Stimulated activated CD4-positive, alpha-beta T cell treated with anti-CD3 and anti-CD28 coated beads, Interleukin-12 subunit alpha, Interleukin-12 subunit beta, amount 100 ng/mL, for 4 hours (primary cell): ENCODE results near the gene IL20.

Source experiments
- DNase-seq: peaks from one replicate; pipeline ENCODE4 v3.0.0-alpha.2; 2020

IL20 gene

DNA sequence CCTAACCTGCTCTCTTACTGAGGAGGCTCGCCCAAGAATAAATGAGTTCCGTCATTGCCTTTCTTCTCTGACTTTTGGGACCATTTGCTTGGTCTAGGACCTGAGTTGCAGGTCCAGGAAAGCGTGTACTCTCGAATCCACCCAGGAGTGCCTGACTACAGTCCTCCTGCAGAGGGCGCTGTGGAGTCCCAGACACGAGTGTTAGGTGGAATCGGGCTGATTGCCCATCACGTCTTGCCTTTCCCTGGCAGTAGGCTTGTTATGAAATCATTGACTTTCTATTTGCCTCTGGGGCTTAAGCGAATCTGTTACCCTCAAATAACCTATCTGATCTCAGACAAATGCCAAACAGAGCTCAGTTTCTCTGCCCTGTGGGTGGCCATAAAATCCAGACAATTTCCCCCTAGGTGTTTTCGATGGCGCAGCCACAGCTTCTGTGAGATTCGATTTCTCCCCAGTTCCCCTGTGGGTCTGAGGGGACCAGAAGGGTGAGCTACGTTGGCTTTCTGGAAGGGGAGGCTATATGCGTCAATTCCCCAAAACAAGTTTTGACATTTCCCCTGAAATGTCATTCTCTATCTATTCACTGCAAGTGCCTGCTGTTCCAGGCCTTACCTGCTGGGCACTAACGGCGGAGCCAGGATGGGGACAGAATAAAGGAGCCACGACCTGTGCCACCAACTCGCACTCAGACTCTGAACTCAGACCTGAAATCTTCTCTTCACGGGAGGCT is at the start of gene IL20:
Gene IL20, plus strand, starts transcription at position 685 of the 733 bp plus-strand sequence. CDS start 230 bp downstream, outside the sequence.
- DNase-seq: peak; percentile 87

GRCh38 chr1:206816390-206817287 is 48.8 kb upstream of the IL20 start:
- no peak for DNase-seq

GRCh38 chr1:206821493-206821892 is 43.9 kb upstream of the IL20 start:
- DNase-seq: no peak

GRCh38 chr1:206823727-206824126 is 41.7 kb upstream of the IL20 start:
- no peak for DNase-seq

- DNase-seq: no peak
Observed at GRCh38 chr1:206824331-206824730, 41.1 kb upstream of the IL20 start.

DNA sequence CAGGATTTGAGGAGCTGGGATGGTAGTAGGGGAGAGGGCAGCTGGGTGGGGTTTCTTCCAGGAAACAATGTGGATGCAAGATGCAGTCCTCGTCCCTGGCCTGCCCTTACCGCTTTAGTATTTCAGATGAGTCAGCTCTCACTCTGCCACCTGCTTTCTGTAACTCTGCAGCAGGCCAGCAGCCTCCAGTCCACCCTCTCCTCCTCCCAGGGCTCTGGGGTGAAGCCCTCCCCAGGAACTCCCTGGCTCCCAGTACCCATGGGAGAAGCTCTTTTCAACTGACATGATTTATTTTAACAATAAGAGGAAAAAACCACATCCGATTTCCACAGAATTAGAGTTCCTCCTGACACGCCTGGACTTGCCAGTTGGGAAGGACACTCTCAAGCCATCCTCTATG is 39.0 kb upstream of the IL20 start:
- no peak for DNase-seq

GRCh38 chr1:206828061-206828460 is 37.4 kb upstream of the IL20 start:
- no peak for DNase-seq

- DNase-seq: no peak
Observed at GRCh38 chr1:206828765-206829164, 36.7 kb upstream of the IL20 start.

- DNase-seq: no peak
Observed at GRCh38 chr1:206829282-206829681, 36.1 kb upstream of the IL20 start.

GRCh38 chr1:206829875-206830274 is 35.5 kb upstream of the IL20 start:
- no peak for DNase-seq

DNA sequence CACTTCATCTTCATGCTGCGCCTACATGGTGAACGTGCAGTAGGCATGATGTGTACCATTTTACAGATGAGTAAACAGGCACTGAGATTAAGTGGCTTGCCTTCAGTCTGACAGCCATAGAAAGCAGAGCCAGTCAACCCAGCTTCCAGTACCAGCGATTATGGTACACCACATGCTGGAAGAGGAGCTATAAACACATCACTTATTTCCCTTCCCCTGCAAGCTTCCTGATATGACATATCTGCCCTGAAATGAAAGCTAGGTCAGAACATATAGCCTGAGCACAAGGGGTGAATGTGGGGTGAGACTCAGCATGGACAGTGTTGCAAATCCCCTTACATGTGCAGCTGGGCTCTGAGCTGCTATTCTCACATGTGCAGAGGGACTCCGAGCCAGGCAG is 33.8 kb upstream of the IL20 start:
- DNase-seq: no peak

DNA sequence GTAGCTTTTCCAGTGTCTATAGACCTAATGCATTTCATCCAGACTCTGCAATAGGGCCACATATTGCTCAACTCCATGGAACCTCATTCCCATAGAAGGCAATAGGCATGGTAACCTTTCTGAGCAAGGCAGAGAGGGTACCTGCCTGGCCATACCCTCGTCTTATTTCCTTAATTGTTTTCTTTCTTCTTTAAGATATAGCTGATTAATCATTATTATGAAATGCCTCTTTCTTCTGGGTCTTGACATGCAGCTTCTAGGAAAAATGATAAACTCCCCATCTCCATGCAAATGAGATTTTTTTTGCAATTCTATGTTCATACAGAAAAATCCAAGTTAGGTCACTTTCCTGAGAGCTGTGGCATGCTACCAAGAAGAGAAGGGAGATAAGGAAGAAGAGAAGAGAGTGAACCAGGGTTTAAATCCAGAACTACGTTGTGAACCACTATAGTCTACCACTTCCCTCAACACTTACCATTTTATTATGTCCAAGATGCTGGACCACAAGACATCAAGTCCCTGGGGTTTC is 33.0 kb upstream of the IL20 start:
- DNase-seq: no peak

DNA sequence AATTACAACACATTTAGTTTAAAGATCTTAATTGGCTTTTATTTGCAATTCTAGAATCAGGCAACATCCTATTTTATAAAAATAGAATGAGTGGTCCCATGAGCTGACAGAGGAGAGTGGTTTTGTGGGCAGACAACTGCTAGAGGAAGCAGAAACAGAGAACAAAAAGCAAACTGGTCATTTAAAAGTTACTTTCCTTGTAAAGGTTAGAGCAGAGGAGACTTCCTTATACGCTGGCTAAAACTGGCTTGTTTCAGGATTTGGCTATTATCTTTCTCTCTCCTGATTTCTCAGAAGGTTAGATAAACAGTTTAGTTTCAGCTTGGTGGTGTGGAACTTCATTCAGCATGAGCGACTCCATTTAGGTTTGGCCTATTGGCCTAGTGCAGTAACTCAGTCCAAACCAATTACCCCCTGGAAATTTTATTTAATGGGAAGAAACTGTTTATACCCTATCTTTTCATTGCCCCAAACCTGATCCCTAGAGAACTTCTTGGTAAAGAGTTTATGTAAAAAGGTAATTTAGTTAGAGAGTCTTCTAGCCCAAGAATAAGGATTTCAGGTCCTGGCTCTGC is 32.2 kb upstream of the IL20 start:
- no peak for DNase-seq

- no peak for DNase-seq
Observed at GRCh38 chr1:206833801-206834200, 31.6 kb upstream of the IL20 start.

GRCh38 chr1:206834217-206834616 is 31.2 kb upstream of the IL20 start:
- no peak for DNase-seq

- DNase-seq: no peak
Observed at GRCh38 chr1:206834711-206835110, 30.7 kb upstream of the IL20 start.

GRCh38 chr1:206835186-206835585 is 30.2 kb upstream of the IL20 start:
- DNase-seq: no peak

GRCh38 chr1:206836111-206836510 is 29.3 kb upstream of the IL20 start:
- no peak for DNase-seq

DNA sequence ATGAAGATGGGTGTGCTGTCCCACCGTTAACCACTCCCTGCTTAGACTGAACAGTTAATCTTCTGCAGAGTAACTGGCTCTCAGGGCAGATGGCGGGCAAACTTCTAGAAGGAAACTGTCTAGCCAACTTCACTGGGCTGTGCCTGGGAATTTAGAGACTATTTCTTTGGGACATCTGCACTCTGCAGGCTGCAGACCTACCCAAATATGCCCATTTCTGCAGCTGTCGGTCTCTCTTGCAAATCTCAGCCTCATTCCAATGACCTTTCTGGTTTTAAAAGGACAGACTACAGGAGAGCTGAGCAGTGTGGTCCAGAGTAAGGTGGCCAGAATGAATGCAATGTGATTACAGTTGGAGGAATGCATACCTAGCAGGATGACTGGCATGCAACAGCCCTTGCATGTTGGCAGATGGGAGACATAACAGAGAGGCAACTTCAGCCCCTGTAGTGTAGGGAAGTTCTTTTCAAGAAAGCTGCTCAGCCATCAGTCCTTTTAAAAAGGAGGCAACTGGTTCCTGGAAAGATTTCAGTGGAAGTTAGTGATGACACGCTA is 26.3 kb upstream of the IL20 start:
- DNase-seq: no peak

- DNase-seq: no peak
Observed at GRCh38 chr1:206839857-206840256, 25.6 kb upstream of the IL20 start.

DNA sequence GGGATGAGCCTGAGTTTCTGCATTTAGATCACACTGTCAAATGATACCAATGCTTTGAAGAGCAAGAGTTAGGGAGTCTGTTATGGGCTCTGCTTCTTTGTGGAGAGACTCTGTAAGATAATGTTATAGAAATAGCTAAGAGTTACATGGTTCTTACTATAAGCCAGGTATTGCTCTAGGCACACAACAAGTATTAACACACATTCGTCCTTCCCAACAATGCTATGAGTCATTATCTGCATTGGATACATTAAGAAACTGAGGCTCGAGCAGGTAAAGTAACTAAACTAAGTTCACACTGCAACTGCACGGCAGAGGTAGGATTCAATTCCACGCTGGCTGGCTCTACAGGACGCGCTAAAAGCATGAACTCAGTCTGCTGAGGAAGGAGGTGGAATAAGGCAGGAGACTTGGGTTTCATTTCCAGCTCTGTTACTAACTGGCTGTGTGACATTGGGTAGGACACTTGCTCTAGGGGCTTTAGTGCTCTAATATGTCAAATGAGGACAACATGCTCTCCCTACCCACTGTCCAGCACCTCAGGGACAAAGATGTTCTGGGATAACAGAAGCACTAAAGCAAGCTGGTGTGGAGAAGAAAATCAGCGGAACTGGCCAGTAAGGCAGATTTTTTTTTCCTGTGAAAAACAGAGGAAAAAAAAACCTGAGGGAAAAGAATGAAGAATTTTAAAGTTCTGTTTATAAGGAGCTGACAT is 23.7 kb upstream of the IL20 start:
- DNase-seq: no peak

- no peak for DNase-seq
Observed at GRCh38 chr1:206842854-206843253, 22.6 kb upstream of the IL20 start.

- no peak for DNase-seq
Observed at GRCh38 chr1:206843626-206844025, 21.8 kb upstream of the IL20 start.
